SKM-1 treated with dmso at 0.1 percent for 144 hours (cell line): ENCODE results near the gene KRT83.

Experiments
- DNase-seq: peaks from one replicate; lab custom pipeline; 2025; ENCODE audit not compliant: unreplicated experiment; lab: John Stamatoyannopoulos, UW

KRT83 gene

GRCh38 chr12:52267266-52267665, 53.9 kb downstream of the KRT83 start:
- DNase-seq: no peak

- no peak for DNase-seq
These were observed 54.7 kb downstream of the KRT83 start for GRCh38 chr12:52266514-52266913.

GRCh38 chr12:52264435-52264825, 56.8 kb downstream of the KRT83 start:
- no peak for DNase-seq
